Esophagus squamous epithelium (tissue), 5 donors: ENCODE measurements around the gene ARIH2. TPM values are rescaled to one million over a fixed set of nuclear protein-coding genes. Genes with fewer than 3 reads are reported as not detected.
A peak's percentile ranks its signal among the peaks of the same experiment; 100 is the strongest.

ENCODE experiments used
- DNase-seq: peaks from one replicate; lab custom pipeline; 2025; lab: John Stamatoyannopoulos, UW
- H3K27ac ChIP-seq, 4 donors: fragments of 200-600 bp; sonication (generic); one replicate each; pipeline ENCODE4 v1.5.1; 2016 to 2019; ENCODE audit warnings: mild to moderate bottlenecking in 1 of 4
- H3K27me3 ChIP-seq, 4 donors: fragments of 200-600 bp; sonication (generic); 1 replicate in 3 of 4; 2 replicates in 1 of 4; pipeline versions ENCODE4 v1.5.1 to v1.6.0; 2017 to 2021; ENCODE audit warnings: antibody characterized with exemption in 1 of 4
- H3K36me3 ChIP-seq, 3 donors: fragments of 200-600 bp; sonication (generic); one replicate each; pipeline ENCODE4 v1.5.1; 2016 to 2019
- H3K4me1 ChIP-seq, 3 donors: fragments of 200-600 bp; sonication (generic); one replicate each; pipeline ENCODE4 v1.5.1; 2017 to 2019
- H3K4me3 ChIP-seq, 4 donors: fragments of 200-600 bp; sonication (generic); 1 replicate in 3 of 4; 2 replicates in 1 of 4; pipeline ENCODE4 v1.5.1; 2016 to 2019; ENCODE audit warnings: mild to moderate bottlenecking in 2 of 4, moderate library complexity in 1 of 4
- H3K9me3 ChIP-seq, 3 donors: fragments of 200-600 bp; sonication (generic); one replicate each; pipeline ENCODE4 v1.5.1; 2016 to 2019
- CTCF ChIP-seq, 6 experiments: fragments of 450-650 bp in 4 of 6; fragments of 200-600 bp in 2 of 6; sonication (generic) in 2 of 6; IDR thresholded peaks; one replicate each; pipeline ENCODE4 v1.5.1; 2016 to 2019; ENCODE audit warnings: antibody characterized with exemption in 6 of 6, mild to moderate bottlenecking in 4 of 6, moderate library complexity in 4 of 6
- POLR2A ChIP-seq, 4 donors: fragments of 450-650 bp; IDR thresholded peaks; one replicate each; pipeline ENCODE4 v1.6.1; 2017; ENCODE audit warnings: antibody characterized with exemption in 4 of 4, mild to moderate bottlenecking in 4 of 4, moderate library complexity in 3 of 4
- WGBS, 2 donors: methylation state at CpG; one replicate each; pipeline ENCODE4 v1.1.5; 2018; 5-methylcytosine and 5-hydroxymethylcytosine counted together
- intact Hi-C: fragments of 100-400 bp; cut with DNase I; formaldehyde crosslinking; loops from one replicate; pipeline ENCODE4 v1.15.0; 2022
- total RNA-seq, 4 donors: library from RNA; depleted of rRNA; stranded (reverse); fragments of >200 nt; gene quantifications; one replicate each; pipeline ENCODE4 v1.1.0, GENCODE V29; 2016
- donor health status: DM: yes; HTN: yes; CAD: no.

Gene ARIH2
- total RNA-seq, 4 donors from 2014 or later, result 54.0 to 74.2 (median 71.3) TPM

- Histone ChIP-seq H3K36me3 (peaks cover 29 to 84% (median 46%) of the 10 kb centered on the region in 3 donors), H3K27ac (peak within 1 kb of the TSS; percentile 94 to 98 (median 96)), H3K4me3 (peak within 1 kb of the TSS; percentile 69 to 85 (median 76)), H3K27me3 (no peaks in the 10 kb centered on the region), H3K9me3 (no peaks in the 10 kb centered on the region), H3K4me1 (peaks cover 12 to 59% (median 16%) of the 10 kb centered on the region in 3 donors)
- peak; percentile 53 for DNase-seq
- 0 to 4% methylated on average over 7 to 11 of the region's 55 CpGs for WGBS, 2 donors
- peak in 3 of 4 donors; percentile 78 to 97 (median 96) for TF ChIP-seq POLR2A (IDR thresholded peaks at IDR 0.05)
- peak in 2 of 6 experiments; percentile 23 to 53 for TF ChIP-seq CTCF (IDR thresholded peaks at IDR 0.05)
- intact Hi-C loops, result loop anchor here (10.0 kb wide), 1 partner anchor 66 kb away; the partner anchor contains the start of gene QRICH1
Observed at GRCh38 chr3:49028673-49029562, 110.3 kb downstream of the ARIH2 start, which contains the start of gene IMPDH2. IMPDH2 (minus strand) TSS chr3:49029398; CDS start chr3:49029350, 48 bp downstream.

- intact Hi-C loops, result loop anchor here (10.0 kb wide), 1 partner anchor 65 kb away; the partner anchor contains the start of gene QRICH1
- DNase-seq, result no peak
- Histone ChIP-seq H3K36me3 (peaks cover 23 to 84% (median 46%) of the 10 kb centered on the region in 3 donors), H3K4me1 (peaks cover 12 to 52% (median 16%) of the 10 kb centered on the region in 3 donors), H3K27me3 (no peaks in the 10 kb centered on the region), H3K4me3 (peak overlapping the region; percentile 69 to 85 (median 76)), H3K9me3 (no peaks in the 10 kb centered on the region), H3K27ac (peak overlapping the region; percentile 94 to 98 (median 96))
- WGBS, 2 donors, result 0 to 3% methylated on average over 7 of the region's 7 CpGs
- TF ChIP-seq POLR2A (IDR thresholded peaks at IDR 0.05) (no peak), CTCF (IDR thresholded peaks at IDR 0.05) (no peak)
Observed at GRCh38 chr3:49029563-49029884, 110.9 kb downstream of the ARIH2 start.

- peak overlapping the region in 1 of 4 donors; percentile 98 for H3K27ac ChIP-seq
- TF ChIP-seq POLR2A (IDR thresholded peaks at IDR 0.05) (no peak), CTCF (IDR thresholded peaks at IDR 0.05) (no peak)
- H3K27me3 ChIP-seq, result no peaks in the 10 kb centered on the region
- no peak overlapping the region for H3K4me3 ChIP-seq
- peaks cover 12 to 44% (median 16%) of the 10 kb centered on the region in 3 donors for H3K4me1 ChIP-seq
- 90% methylated on average over 6 of the region's 6 CpGs for WGBS, 2 donors
- H3K36me3 ChIP-seq, result peaks cover 21 to 84% (median 46%) of the 10 kb centered on the region in 3 donors
- DNase-seq, result no peak
- no peaks in the 10 kb centered on the region for H3K9me3 ChIP-seq
- intact Hi-C loops, result no loop called here
Observed at GRCh38 chr3:49030321-49030720, 111.7 kb downstream of the ARIH2 start.

GRCh38 chr3:49032646-49033304 lies 114.1 kb downstream of the ARIH2 start:
- H3K36me3 ChIP-seq, result peaks cover 9 to 84% (median 33%) of the 10 kb centered on the region in 3 donors
- WGBS, 2 donors, result 70 to 85% methylated on average over 3 to 5 of the region's 6 CpGs
- intact Hi-C loops, result no loop called here

GRCh38 chr3:49034650-49035049 lies 116.0 kb downstream of the ARIH2 start:
- TF ChIP-seq CTCF (IDR thresholded peaks at IDR 0.05) (no peak), POLR2A (IDR thresholded peaks at IDR 0.05) (no peak)
- Histone ChIP-seq H3K36me3 (peaks cover 9 to 99% (median 38%) of the 10 kb centered on the region in 3 donors), H3K4me3 (no peak overlapping the region), H3K9me3 (no peaks in the 10 kb centered on the region), H3K27ac (no peak overlapping the region), H3K4me1 (peaks cover 0 to 4% (median 0%) of the 10 kb centered on the region in 3 donors), H3K27me3 (no peaks in the 10 kb centered on the region)
- intact Hi-C loops, result no loop called here
- 72 to 90% methylated on average over 2 of the region's 2 CpGs for WGBS, 2 donors
- DNase-seq, result no peak

More at GRCh38 chr3:49032646-49033304, 114.1 kb downstream of the ARIH2 start:
- Histone ChIP-seq H3K4me1 (peaks cover 12 to 21% (median 12%) of the 10 kb centered on the region in 3 donors), H3K27ac (no peak overlapping the region), H3K4me3 (no peak overlapping the region), H3K27me3 (no peaks in the 10 kb centered on the region), H3K9me3 (no peaks in the 10 kb centered on the region)
- TF ChIP-seq POLR2A (IDR thresholded peaks at IDR 0.05), result no peak
- DNase-seq, result no peak
